Measurements from ENCODE around the gene AMOTL2.

AMOTL2 gene

DNA sequence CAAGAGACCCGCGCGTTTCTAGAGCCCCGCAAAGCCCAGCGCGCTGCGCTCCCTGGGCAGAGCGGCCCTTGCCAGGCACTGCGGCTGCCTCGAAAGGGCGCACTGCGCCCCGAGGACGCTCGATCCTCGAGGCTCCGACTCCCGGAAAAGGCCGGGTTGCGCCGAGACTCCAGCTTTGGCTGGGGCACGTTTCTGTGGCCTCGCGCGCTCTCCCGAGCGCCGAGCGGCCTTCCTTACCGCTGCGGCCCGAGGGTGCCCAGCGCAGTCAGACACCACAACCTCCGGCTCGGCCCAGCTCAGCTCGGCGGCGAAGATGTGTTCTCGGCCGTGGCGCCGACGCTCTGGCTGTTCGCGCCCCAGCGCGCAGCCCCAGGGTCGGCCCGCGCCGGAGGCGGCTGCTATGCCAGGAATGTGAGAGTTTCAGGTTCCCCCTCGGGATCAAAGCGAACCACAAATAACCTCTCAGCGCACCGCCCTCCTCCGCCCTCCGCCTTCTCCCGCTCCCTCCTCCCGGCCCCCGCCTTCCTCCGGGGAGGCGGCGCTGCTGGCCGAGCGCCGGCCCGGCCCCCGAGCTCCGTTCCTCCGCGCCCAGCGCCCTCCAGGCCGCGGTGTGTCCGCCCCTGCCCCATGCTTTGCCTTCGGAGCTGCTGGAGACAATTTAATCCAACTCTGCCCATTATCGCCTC is at the start of gene AMOTL2:
Gene AMOTL2 (minus strand): TSS at position 343 of the 686 bp plus-strand sequence. CDS start 3,014 bp downstream, outside the sequence.
- DNase-seq (ENCODE audit: low read depth in 2 of 2) = no peak

DNA sequence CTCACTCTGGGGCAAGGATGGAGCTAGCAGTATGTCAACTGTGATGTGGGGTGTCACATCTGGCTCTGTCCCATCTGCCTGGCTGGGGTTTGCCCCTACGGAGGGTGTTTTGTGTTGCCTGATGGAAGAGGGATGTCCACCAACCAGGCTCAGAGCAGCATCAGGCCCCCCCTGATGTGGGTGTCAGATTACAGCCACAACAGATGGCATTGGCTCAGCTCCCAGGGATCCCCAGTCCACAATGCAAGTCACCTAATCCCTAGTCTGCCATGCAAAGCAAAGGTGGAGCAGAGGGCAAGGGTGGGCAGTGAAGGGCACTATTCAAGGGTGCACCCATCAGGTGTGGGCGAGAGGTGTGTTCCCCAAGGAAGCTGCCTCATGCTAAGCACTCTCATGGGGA is 48.9 kb upstream of the AMOTL2 start:
- DNase-seq (ENCODE audit: low read depth in 2 of 2) = no peak

DNA sequence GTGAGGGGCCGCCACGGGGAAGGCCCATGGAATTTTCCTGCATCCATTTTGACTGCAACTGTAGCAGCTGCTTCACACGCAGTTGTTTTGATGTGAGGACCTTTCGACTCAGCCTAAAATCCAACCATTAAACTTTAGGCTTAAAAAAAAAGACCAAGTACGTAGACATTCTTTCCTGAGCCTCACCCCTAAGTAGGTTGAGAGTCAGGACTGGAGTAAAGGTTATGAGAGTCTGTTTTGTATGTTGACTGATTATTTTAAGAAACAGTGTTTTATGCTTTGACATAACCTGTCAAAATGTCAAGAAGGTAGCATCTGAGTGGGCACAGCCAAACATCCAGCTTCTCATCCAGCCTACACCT is 45.7 kb upstream of the AMOTL2 start:
- no peak for DNase-seq (ENCODE audit: low read depth in 2 of 2)

DNA sequence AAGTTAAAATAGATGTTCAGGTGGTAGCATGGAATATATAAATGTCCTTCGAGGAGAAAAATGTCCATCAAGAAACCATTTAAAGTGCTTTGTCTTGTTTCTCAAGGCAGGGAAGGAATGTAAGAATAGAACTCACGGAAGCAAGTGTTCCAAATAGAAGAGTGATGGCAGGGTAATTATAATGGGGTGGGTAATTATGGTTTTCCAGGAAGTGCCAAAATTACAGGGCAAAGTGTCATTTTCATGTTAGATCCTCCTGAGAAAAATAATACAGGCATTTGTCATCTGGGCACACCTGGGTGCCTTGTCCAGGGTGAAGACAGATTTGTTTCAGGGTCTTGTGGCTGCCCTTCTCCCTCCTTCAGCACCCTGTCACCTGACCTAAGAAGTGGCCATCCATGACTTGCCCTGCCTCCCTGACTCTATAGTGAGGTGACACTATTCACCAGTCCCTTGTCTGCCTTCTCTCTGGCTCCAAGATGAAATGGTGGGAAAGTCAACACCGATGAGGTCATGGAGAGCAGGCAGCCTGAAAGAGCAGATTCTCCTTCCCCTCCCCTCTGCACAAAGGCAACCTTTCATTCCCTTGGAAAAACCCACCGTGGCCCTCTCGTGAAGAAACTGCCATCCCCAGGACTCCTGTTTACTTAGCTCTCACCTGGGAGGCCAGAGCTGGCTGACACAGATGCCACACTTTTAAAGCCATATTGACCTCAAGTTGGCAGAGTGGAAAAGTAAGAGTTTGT is 45.1 kb upstream of the AMOTL2 start:
- DNase-seq (ENCODE audit: low read depth in 2 of 2) = no peak

DNA sequence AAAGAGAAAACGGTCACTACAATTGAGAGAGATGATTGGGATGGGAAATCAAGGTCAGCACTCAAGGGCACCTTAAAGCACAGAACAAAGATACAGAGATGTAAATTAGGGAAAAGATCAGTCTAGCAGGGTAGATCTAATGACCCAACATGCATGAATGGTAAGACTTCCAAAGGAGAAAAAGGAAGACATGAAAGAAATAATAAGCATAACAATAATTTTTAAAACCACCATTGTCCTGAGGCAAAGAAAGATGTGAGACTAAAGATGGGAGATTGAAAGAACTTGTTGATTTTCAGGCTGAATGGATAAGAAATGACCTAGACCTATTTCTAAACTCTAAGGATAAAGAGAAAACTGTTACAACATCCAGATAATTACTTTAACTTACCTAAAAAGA is 34.8 kb upstream of the AMOTL2 start:
- DNase-seq (ENCODE audit: low read depth in 2 of 2) = no peak

DNA sequence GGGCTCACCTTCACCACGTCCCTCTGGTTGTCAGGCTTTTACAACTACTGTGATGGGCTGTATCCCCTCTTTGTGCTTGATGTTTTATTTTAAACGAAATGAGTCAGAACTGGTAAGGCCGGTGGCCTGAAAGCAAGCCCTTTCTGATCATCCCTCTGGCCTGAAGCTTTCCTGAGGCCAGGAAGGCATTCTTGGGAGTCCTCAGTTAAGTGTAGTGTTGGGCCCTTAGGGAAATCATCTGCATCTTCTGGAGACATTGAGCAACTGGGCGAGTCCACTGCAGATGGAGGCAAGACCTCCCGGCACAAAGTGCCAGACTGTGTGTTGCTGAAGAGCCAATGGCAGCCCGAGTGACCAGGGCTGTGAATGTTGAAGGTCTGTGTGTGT is 33.0 kb upstream of the AMOTL2 start:
- DNase-seq (ENCODE audit: low read depth in 2 of 2) = no peak

DNA sequence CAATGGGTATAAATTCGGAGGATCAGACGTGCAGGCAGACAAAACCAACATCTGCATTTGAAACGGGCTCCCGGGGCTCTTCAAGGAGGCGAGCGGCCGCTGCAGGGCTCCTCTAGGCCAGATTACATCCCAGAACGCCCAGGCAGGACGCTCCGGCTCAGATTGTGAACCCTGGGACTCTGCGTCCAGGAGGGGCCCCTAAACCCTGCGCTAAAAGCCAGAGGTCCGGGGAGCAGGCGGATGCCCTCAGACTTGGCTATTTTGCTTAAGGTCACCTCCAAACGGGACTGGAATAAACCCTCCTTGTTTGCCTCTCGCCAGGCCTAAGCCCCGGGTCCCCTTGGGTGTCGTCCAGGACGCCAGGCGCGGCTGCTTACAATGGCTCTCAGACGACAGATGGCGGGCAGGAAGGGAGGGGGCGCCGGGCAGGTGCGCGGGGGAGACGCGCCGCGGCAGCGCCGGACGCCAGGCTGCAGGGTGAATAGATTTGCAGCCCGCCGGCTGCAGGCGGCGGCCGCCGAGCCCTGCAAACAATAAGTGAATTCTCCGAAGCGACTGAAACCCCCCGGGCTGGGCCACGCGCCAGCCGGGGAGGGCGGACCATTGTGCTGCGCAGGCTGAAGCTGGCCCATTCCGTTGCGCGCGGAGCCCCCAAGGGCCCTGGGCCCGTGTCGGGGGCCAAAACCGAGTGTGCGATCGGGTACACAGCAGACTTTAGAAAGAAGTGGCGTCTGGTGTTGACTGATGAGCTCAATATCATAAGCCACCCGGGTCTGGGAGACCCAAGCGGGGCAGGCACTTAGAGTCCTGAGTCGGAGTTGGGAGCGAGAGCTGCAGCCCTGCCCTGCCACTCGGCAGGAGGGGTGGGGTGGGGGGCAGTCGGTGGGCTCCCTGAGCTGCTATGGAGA is 32.3 kb upstream of the AMOTL2 start:
- DNase-seq (ENCODE audit: low read depth in 2 of 2) = no peak

DNA sequence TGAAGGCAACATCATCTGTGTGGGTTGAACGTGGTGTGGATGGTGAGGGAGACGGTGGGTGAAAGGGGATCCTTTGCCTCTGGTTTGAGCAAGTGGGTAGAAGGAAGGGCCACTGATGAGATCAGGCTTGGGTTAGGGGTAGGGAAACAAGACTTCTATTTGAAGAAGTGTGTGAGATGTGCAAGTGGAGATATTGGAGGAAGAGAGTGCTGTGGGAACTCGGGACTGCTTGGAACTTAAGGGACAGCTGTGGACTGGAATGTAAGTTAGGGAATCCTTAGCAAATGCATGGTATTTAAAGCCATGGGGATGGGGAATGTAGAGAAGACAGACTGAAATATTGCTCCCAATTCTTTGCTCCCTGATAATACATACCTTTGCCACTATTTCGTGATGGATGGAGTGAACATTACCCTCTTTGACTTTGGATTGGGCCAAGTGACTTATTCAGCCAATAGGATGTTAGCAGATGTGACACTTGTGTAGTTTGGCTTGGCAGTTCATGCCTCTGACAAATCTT is 30.2 kb upstream of the AMOTL2 start:
- DNase-seq (ENCODE audit: low read depth in 2 of 2) = no peak

DNA sequence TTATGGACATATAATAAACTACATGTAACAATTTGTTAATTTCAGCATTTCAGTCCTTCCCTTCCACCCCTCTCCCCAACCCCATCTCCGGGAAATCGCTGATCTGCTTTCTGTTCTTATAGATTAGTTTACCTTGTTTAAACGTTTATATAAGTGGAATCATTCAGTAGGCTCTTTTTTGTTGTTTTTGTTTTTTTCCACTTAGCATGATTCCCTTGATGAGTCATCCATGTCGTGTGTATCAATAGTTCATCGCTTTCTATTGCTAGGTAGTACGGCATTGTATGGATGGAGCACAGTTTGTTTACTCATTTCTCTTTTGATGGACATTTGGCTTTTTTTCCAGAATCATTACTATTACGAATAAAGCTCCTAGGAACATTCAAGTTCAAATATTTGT is 23.5 kb upstream of the AMOTL2 start:
- DNase-seq (ENCODE audit: low read depth in 2 of 2) = no peak

DNA sequence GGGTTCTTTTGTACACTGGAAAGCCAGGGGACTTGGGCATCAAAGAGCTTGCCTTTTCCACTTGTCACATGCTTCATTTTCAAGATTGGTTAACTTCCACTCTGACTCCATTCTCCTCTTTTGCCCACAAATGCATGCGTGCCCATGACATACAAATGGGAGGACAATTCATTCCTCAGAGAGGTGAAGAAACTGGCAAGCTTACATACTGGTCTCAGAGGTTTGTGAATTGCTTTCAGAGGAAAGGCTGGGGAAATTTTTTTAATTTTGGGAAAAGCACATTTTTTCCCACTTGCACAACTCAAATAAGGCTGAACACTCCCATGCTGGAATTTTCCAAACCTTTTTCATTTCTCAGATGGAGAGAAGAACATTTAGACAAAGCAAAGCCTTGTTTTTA is 20.9 kb upstream of the AMOTL2 start:
- DNase-seq (ENCODE audit: low read depth in 2 of 2) = no peak

DNA sequence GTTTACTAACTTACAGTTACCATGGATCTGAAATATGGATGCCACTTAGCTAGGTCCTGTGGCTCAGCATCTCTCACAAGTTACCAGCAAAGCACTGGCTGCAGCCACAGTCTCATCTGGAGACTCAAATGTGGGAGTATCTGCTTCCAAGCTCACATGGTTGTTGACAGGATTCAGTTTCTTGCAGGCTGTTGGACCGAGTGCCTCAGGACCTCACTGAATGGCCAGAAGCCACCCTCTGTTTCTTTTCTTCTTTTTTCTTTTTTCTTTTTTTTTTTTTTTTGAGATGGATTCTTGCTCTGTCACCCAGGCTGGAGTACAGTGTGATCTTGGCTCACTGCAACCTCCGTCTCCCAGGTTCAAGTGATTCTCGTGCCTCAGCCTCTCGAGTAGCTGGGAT is 20.1 kb upstream of the AMOTL2 start:
- no peak for DNase-seq (ENCODE audit: low read depth in 2 of 2)

DNA sequence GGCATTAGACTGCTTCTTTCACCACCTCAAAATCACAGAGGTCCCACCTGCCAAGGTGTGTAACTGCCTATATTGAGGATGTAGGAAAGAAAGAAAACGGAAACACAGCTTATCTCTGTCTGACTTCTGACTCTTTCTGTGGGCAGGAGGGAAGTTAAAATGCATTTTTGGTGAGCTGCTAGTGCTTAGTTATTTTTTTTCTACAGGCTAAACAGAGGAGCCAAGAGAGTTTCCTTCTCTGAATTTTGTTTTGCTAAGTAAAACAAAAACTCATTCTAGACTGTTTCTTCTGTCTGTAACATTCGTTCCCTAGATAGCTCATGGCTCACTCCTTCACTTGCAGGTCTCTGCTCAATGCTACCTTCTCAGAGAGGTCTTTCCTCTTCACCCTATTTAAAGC is 18.8 kb upstream of the AMOTL2 start:
- DNase-seq (ENCODE audit: low read depth in 2 of 2) = no peak

DNA sequence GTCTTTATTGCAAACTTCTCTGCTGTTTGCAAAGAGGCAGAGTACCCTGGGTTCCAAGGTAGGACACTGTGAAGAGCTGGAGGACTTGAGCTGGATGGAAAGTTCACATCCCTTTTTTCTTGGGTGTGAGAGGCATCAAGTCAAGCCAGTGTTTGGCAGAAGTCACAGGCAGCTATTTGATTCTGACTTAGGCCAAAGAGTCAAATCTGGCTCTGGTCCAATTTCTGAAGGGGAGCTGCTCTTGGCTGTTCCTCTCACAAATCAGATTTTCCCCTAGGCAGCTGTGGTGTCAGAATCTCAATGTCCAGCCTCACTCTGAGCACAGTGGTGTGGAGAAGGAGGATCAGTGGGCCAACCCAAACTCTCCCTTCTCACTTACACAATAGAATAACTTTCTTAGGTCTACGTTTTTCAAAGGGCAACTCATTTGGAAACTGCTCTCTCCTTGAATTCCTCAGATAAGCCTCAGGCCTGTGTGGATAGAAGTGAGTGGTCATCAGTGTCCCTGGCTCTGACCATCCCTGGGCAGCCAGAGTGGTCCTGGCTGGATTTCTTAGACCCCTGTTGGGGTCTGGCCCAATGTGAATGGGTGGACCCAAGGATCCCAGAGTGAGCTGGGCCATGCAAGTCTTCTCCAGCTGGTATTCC is 18.2 kb upstream of the AMOTL2 start:
- no peak for DNase-seq (ENCODE audit: low read depth in 2 of 2)

DNA sequence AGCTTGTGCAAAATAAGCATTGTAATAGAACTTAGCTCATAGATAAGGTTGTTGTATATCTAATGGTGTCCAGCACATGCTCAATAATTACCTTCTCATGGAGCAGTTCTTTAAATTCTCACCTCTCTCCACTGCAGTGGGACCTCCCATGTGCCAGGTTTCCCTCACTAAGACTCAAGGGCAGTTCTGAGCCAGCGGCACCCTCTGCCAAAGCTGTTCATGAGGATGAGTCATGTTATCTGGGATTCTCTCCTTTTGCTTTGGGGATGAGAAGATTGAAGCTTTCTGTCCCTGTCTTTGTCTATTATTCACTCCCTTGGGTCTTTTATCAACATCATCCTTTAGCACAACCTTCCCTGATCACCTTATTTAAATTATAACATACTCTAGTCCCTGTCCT is 15.6 kb upstream of the AMOTL2 start:
- no peak for DNase-seq (ENCODE audit: low read depth in 2 of 2)

DNA sequence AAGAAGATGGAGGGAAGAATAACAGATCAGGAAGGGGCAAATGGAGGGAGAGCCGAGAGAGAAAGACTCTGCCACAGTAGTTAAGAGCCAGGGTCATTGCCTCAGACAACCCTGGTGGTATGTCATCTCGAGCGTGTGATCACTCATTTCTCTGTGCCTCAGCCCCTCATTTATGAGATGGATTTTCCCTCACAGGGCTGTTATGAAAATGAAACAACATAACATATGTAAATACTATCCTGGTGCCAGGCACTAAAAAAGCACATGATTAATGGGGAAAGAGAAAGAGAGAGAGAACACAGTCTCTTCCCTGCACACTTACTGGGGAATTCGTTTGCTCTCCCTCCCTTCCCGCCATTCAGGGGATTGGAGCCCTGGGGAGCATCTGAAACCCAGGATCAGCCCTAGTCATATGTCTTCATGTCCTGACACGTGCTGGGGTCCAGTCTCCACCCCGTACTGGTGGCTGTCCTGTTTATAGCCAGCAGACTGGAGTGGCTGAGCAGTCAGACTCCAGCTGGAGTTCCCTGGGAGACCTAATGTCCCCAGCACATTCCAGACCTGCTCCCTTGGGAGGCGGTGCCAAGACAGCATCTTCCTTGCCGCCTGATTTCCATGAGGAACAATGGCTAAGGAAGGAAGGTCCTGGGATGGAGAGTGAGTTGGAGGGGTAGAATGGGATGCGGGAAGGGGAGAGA is 14.7 kb upstream of the AMOTL2 start:
- DNase-seq (ENCODE audit: low read depth in 2 of 2) = no peak

DNA sequence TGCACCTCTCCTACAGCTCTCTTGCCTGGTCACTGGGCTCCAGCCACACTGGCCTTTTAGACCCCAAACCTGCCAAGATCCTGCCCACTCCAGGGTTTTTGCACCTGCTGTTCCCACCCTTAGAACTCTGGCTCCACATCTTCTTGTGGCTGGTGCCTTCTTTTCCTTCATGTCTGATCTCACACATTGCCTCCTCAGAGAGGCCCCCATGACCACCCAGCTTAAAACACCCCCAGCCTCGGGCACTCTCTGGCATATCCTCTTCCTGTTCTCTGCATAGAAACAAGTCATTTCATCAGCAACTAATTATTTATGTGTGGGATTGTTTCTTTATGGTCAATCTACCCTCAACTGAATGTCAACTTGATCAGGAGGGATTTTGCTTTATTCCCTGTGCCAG is 14.0 kb upstream of the AMOTL2 start:
- DNase-seq (ENCODE audit: low read depth in 2 of 2) = no peak

DNA sequence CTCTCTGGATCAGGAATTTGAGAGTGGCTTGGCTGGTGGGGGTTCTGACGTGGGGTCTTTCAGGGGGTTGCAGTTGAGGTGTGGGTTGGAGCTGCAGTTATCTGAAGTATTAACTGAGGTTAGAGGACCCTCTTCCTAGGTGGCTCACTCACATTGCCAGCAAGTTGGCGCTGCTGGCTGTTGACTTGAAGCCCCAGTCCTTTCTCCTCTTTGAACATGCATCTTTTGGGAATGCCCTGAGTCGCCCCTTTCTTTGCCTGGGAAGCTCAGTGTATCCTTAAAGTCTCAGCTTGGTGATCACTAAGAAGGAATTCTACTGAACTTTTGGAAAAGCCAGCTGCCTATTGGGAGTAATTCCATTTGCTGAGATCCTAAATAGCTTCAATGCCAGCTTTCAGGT is 13.0 kb upstream of the AMOTL2 start:
- DNase-seq (ENCODE audit: low read depth in 2 of 2) = no peak

DNA sequence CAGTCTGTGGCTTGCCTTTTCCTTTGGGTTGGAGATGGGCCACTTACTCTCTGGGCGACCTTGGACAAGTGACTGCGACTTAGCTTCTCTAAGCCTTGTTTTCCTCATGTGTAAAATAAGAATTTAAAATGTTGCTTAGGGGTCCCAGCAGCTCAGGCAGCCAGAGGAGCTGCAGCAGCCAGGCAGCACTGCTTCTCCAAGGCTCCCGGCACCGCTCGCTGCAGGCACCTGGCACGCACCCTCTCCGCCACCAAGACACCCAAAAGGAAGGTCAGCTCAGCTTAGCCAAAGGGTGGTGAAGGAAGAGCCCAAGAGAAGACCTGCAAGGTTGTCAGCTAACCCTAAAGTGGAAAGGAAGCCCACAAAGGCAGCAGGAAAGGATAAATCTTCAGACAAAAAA is 10.7 kb upstream of the AMOTL2 start:
- DNase-seq (ENCODE audit: low read depth in 2 of 2) = no peak

DNA sequence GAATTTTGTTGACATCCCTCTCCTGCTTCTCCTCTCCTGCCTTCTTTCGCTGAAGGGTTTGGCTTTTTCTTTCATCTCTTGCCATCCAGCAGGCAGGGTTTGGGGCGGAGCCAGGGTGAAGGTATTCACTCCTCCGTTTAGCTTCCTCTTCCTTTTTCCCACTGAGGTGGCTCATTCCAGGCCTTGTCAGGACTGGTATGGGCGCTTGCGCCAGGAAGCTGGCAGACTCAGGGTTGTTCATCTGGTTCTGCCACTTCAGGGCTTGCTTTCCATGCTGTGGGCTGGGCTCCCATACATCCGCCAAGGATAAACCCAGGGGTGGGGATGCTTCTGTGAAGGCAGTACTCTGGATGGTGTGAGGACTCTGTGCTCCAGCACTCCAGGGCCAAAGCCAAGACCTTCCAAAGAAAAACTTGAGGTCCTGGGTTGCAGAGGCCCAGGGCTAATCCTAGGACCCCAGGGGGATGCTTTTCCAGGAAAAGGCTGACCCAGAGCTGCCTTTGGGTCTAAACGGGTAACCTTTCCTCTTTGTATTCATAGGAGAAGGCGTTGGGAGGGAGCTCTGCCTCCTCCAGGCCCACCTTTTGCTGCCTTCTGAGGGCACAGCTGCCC is 7.7 kb upstream of the AMOTL2 start:
- DNase-seq (ENCODE audit: low read depth in 2 of 2) = no peak

DNA sequence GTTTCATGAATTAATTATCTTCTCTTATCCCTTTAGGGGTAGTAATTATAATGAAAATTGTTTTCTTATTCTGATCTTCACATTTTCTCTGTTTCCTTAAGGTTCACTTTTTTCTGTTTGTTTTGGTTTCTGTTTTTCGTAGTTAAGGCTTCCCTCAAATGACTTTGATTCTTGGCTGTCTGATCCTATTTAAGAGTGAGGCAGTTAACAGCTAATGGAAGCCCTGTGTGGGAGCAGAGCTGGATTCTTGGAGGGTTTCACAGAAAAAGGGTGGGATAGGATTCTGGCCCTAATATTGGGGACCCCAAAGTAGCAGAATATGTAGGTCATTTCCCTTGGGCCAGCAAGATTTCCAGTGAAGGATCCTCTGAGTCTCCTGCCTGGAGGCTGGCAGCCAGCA is 6.8 kb upstream of the AMOTL2 start:
- DNase-seq (ENCODE audit: low read depth in 2 of 2) = no peak

DNA sequence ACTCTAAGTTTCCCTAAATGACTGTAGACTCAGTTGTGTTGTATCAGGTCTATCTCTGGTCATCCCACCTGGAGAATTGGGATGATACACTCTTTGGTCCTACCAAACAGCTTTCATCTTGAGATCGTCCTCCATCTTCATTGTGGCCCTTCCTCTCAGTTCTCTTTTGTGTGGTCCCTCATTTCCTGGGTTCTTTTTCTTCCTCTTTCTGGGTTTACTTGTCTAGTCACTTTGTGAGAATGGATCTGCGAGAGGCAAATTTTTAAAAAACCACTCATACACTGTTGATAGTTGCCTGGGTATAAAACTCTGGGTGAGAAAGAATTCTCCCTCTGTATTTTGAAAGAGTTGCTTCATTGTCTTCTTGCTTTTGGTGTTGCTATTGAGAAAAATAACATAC is 6.0 kb upstream of the AMOTL2 start:
- no peak for DNase-seq (ENCODE audit: low read depth in 2 of 2)

Measured in activated CD4-positive, alpha-beta T cell treated with anti-CD3 and anti-CD28 coated beads for 24 hours (primary cell).